K562 (cell line): ENCODE data around the gene MUC3A. TPM values are rescaled to one million over a fixed set of nuclear protein-coding genes. Genes with fewer than 3 reads are reported as not detected.

Experiments
- ATAC-seq: fragments of 200-7000 bp; cut with Tn5 transposase; 3 replicates; pipeline ENCODE4 v1.9.1; 2020; ENCODE audit warnings: moderate library complexity
- BruUV-seq: library from RNA; stranded (reverse); fragments of 400-500 nt; replicated peaks from 2 replicates; lab custom pipeline; 2021; lab: Mats Ljungman, UMichigan
- CTCF ChIA-PET: fragments of 300-600 bp; formaldehyde crosslinking; extraction: SDS; loops from one replicate; lab custom pipeline; 2021; ENCODE audit warnings: low intra/inter-chr PET ratio; lab: Yijun Ruan, JAX
- POLR2A ChIA-PET: fragments of 300-600, 350-650 bp; sonication (Branson Sonifier 250); formaldehyde crosslinking; extraction: SDS; loops from one replicate; lab custom pipeline; 2021; ENCODE audit warnings: antibody characterized with exemption, inconsistent platforms; lab: Yijun Ruan, JAX
- DNase-seq, 4 experiments: peaks; one replicate each; pipeline versions ENCODE4 v3.0.0 to v3.0.0-alpha.2; 2011 to 2018; ENCODE audit warnings: low spot score in 3 of 4, mixed read lengths in 3 of 4; ENCODE audit errors: extremely low read depth in 1 of 4
- FAIRE-seq: peaks from 2 replicates; lab custom pipeline; 2011; peaks lifted over from hg19 to GRCh38; lab: Jason Lieb, UNC
- H2AFZ ChIP-seq: 2 replicates; pipeline ENCODE4 v1.6.0; 2011; ENCODE audit warnings: low read depth, low read length, control low read depth, inconsistent platforms
- H3K27ac ChIP-seq: fragments of 200-600 bp; 3 replicates; pipeline ENCODE4 v1.8.0; 2011; ENCODE audit warnings: low read depth, mild to moderate bottlenecking, control low read depth, inconsistent platforms, low read length, moderate library complexity, mixed read lengths; ENCODE audit errors: extremely low read depth
- H3K27me3 ChIP-seq, 2 experiments: fragments of 300-600 bp in 1 of 2; 2 replicates in 1 of 2; 3 replicates in 1 of 2; pipeline versions ENCODE4 v1.6.0 to v1.8.0; 2011; ENCODE audit warnings: inconsistent platforms in 2 of 2, low read length in 2 of 2, mild to moderate bottlenecking in 1 of 2, mixed read lengths in 1 of 2, moderate library complexity in 1 of 2; ENCODE audit not compliant: control insufficient read depth in 2 of 2, insufficient read depth in 2 of 2
- H3K36me3 ChIP-seq: fragments of 300-600 bp; 3 replicates; pipeline ENCODE4 v1.8.0; 2011; ENCODE audit warnings: mild to moderate bottlenecking, low read length, inconsistent platforms; ENCODE audit not compliant: control insufficient read depth, insufficient read depth
- H3K4me1 ChIP-seq, 2 experiments: fragments of 200-600 bp in 1 of 2; replicated peaks in 1 of 2; 2 replicates in 1 of 2; 3 replicates in 1 of 2; pipeline versions ENCODE4 v1.5.1 to v1.8.0; 2011; ENCODE audit warnings: inconsistent platforms in 2 of 2, low read length in 2 of 2, mild to moderate bottlenecking in 1 of 2, mixed read lengths in 1 of 2, moderate library complexity in 1 of 2; ENCODE audit not compliant: control insufficient read depth in 2 of 2, insufficient read depth in 2 of 2
- H3K4me2 ChIP-seq: 2 replicates; pipeline ENCODE4 v1.6.1; 2011; ENCODE audit warnings: low read length, control low read depth, inconsistent platforms, mixed read lengths; ENCODE audit not compliant: insufficient read depth
- H3K4me3 ChIP-seq: fragments of 200-600 bp; sonication (generic), shearing (Covaris generic); 2 replicates; pipeline ENCODE4 v1.5.1; 2016; ENCODE audit warnings: control low read depth, inconsistent platforms
- H3K79me2 ChIP-seq: fragments of 200-600 bp; 3 replicates; pipeline ENCODE4 v1.8.0; 2011; ENCODE audit warnings: low read length, inconsistent platforms; ENCODE audit not compliant: control insufficient read depth, insufficient read depth
- H3K9ac ChIP-seq, 2 experiments: 2 replicates each; pipeline versions ENCODE4 v1.6.0 to v1.6.1; 2011; ENCODE audit warnings: low read depth in 2 of 2, low read length in 2 of 2, control low read depth in 1 of 2, inconsistent platforms in 1 of 2, mild to moderate bottlenecking in 1 of 2, mixed read lengths in 1 of 2; ENCODE audit not compliant: insufficient read depth in 1 of 2
- H3K9me1 ChIP-seq: one replicate; pipeline ENCODE4 v1.6.0; 2011; ENCODE audit warnings: inconsistent platforms, mild to moderate bottlenecking, low read length, moderate library complexity; ENCODE audit not compliant: control insufficient read depth, insufficient read depth
- H3K9me3 ChIP-seq: replicated peaks from 2 replicates; pipeline ENCODE4 v1.5.1; 2011; ENCODE audit warnings: low read depth, low read length, inconsistent platforms; ENCODE audit not compliant: control insufficient read depth, insufficient read depth
- H4K20me1 ChIP-seq: replicated peaks from 2 replicates; pipeline ENCODE4 v1.6.1; 2011; ENCODE audit warnings: low read length, inconsistent platforms, mixed read lengths; ENCODE audit not compliant: control insufficient read depth, insufficient read depth
- NR2F6 ChIP-seq: fragments of 450-650 bp; formaldehyde crosslinking; IDR thresholded peaks from 2 replicates; pipeline ENCODE4 v1.4.0; 2020; ENCODE audit warnings: mild to moderate bottlenecking
- POU5F1 ChIP-seq: fragments of 150-350 bp; IDR thresholded peaks from 2 replicates; pipeline ENCODE4 v1.6.1; 2014; ENCODE audit warnings: borderline replicate concordance, low read length, low read depth, mild to moderate bottlenecking; ENCODE audit not compliant: partially characterized antibody
- TCF7L2 ChIP-seq: fragments of 150-350 bp; IDR thresholded peaks from 2 replicates; pipeline ENCODE4 v1.6.1; 2016; ENCODE audit warnings: low read depth, mild to moderate bottlenecking, low read length, moderate library complexity
- ZNF584 ChIP-seq: fragments of 200-800 bp; sonication (Bioruptor generic); IDR thresholded peaks from 2 replicates; pipeline ENCODE4 v1.6.1; 2016; ENCODE audit warnings: low read depth, mild to moderate bottlenecking, missing genetic modification characterization, missing compliant biosample characterization
- WGBS: fragments of 100-300 bp; shearing (Covaris generic); methylation state at CpG from one replicate; pipeline ENCODE4 v1.1.6; 2016; ENCODE audit warnings: low coverage, mixed read lengths; ENCODE audit not compliant: insufficient coverage; ENCODE audit errors: missing lambda C conversion rate; 5-methylcytosine and 5-hydroxymethylcytosine counted together
- in situ Hi-C: fragments of 300-500 bp; cut with MboI; formaldehyde crosslinking; loops from 4 replicates; pipeline ENCODE4 v1.15.0; 2018; ENCODE audit warnings: inconsistent platforms, mixed read lengths
- intact Hi-C: fragments of 100-400 bp; cut with micrococcal nuclease; formaldehyde crosslinking; loops from 2 replicates; pipeline ENCODE4 v1.14.2; 2022
- polyA plus RNA-seq, 8 experiments: library from polyadenylated mRNA; depleted of rRNA in 4 of 8; stranded (reverse) in 5 of 8; unstranded in 3 of 8; fragments of >200 nt; fragmentation: Nextera tagmentation in 2 of 8; fragmentation: Illumina TruSeq in 1 of 8; extraction: Ambion mirVana in 2 of 8; extraction: Trizol in 1 of 8; gene quantifications; 2 replicates each; pipeline versions ENCODE4 v1.2.1 to v1.2.3, GENCODE V29; 2011 to 2014; ENCODE audit warnings: inconsistent platforms in 1 of 8, missing spikeins in 1 of 8
- total RNA-seq, 7 experiments: library from RNA; depleted of rRNA in 6 of 7; stranded (reverse); fragments of >200 nt in 6 of 7; fragmentation: Illumina TruSeq in 2 of 7; extraction: Trizol in 2 of 7; gene quantifications; 2 replicates each; pipeline versions ENCODE4 v1.2.1 to v1.2.3, GENCODE V29; 2011 to 2021; ENCODE audit warnings: low replicate concordance in 1 of 7
- TF ChIP-seq, protein P1 (sequence below): fragments of 250-450 bp; sonication (Bioruptor Pico); IDR thresholded peaks from 2 replicates; pipeline ENCODE4 v1.5.0; 2021; ENCODE audit warnings: mild to moderate bottlenecking, moderate library complexity
- TF ChIP-seq, protein P2 (sequence below): conservative IDR thresholded peaks from 2 replicates; pipeline ENCODE4 v1.6.1; 2011; ENCODE audit warnings: low read depth, mild to moderate bottlenecking, low read length; ENCODE audit not compliant: control insufficient read depth

Gene MUC3A
- total and polyA plus RNA-seq, 9 of the 15 experiments (the other 6 are each of a cell fraction or from before 2014, with no cell fraction given) = 0.06 to 2.2 (median 0.20) TPM; not detected in 1

DNA sequence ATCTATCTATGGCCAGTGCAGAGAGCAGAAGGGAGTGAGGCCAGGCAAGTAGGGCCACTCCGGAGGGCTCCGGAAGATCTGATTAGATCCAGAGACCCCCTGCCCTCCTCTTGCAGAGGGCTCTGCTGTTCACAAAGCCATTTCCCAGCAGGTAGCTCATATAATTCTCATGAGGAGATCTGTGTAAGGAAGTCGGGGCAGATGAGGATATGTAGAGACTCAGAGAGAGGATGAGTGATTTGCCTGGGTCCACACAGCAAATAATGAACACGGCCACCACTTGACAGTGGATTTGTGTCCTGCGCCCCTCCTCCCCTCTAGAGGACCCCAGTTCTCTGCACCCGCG is 22.6 kb downstream of the MUC3A start:
- peaks cover 9% of the 10 kb centered on the region for H4K20me1 ChIP-seq
- H3K4me1 ChIP-seq = peaks cover under 1 to 2% of the 10 kb centered on the region in 2 experiments; a peak in 2 of 5 replicates
- H3K9me3 ChIP-seq = no peaks in the 10 kb centered on the region
- intact Hi-C loops (no loop called here), in situ Hi-C loops (no loop called here)
- WGBS = 2% methylated on average over 7 of the region's 7 CpGs
- ChIA-PET CTCF (no interaction called here), POLR2A (interaction anchor here (0.8 to 0.9 kb wide), 2 partner anchors 12 to 311 kb away, joined by 3 read pairs; no protein-coding TSS in a partner anchor)
- no peaks in the 10 kb centered on the region for H3K79me2 ChIP-seq
- H3K4me3 ChIP-seq = no peak overlapping the region
- peaks cover 23 to 48% of the 10 kb centered on the region in 2 experiments for H3K27me3 ChIP-seq
- H3K4me2 ChIP-seq = no peak overlapping the region
- TF ChIP-seq, protein P1, sequence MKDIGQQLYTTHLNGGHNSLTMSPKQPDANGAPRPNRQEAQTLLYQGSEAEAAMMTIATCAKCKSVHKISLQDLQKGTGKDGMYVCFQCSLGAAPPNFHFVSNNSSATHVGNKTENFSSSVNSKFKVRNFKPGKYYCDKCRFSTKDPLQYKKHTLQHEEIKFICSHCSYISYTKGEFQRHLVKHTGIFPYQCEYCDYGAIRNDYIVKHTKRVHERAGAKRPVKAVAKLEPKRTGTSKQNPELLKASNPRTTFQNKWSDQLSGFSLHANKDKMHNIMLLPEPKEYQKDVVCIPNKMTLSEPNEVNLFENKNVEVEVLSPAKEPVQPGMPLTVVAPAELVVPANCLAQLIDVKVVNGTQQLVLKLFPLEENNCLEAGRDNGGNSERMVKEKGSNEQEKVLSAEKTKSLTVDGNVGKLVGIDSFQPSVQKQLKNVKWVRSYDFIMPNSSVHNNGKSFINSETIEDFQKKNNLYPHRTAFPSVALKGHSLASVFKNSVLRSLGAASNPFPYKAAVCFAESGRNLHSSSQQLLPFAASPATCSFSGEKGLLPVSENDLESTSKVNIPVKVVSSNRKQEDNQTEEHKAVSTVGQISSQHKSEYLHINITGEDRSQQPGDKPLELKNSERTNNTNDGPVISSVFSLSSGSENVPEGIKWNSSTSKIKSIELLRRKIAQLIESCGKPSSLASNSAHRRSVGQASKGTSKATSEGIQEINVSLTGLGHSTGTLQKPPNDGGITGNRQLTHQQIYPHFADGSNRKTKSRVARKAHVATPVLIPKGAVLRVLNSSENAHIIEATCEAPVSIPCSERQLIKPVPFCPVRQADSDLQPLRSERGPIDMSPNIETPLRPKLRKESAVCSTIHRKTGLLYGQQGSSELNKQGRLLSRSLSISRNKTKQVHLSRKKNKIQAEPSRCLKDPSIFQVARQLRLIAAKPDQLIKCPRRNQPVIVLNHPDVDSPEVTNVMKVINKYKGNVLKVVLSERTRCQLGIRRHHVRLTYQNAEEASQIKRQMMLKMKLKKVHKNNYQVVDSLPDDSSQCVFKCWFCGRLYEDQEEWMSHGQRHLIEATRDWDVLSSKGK (CRISPR knock-in tag) = no peak
- H2AFZ ChIP-seq = no peak overlapping the region
- ATAC-seq (no peak), FAIRE-seq (no peak), DNase-seq (no peak)
- no peak overlapping the region for H3K9ac ChIP-seq
- peaks cover 3% of the 10 kb centered on the region for H3K9me1 ChIP-seq
- H3K36me3 ChIP-seq = no peaks in the 10 kb centered on the region
- H3K27ac ChIP-seq = no peak overlapping the region
- BruUV-seq = no TSS peak

DNA sequence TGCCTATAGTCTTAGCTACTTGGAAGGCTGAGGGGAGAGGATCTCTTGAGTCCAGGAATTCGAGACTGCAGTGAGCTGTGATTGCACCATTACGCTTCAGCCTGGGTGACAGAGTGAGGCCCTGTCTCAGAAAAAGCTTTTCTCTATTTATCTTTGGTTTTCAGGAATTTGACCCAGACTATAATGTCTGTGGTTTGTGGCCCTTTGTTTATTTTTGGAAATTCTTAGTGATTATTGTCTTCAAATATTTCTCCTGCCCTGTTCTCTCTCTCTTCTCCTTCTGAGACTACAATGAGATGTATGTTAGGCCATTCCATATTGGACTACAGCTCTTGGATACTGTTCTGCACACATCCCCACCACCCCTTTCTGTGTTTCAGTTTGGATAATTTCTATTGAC is 24.7 kb downstream of the MUC3A start:
- in situ Hi-C loops (no loop called here), intact Hi-C loops (no loop called here)
- H4K20me1 ChIP-seq = peaks cover 4% of the 10 kb centered on the region; the same call in 1 of the 2 replicates
- H3K9ac ChIP-seq = no peak overlapping the region
- BruUV-seq = no TSS peak
- no peaks in the 10 kb centered on the region for H3K9me1 ChIP-seq
- no peak overlapping the region for H3K4me2 ChIP-seq
- POLR2A ChIA-PET = no interaction called here
- no peaks in the 10 kb centered on the region for H3K9me3 ChIP-seq
- no peaks in the 10 kb centered on the region for H3K4me1 ChIP-seq
- H3K27ac ChIP-seq = no peak overlapping the region
- H3K27me3 ChIP-seq = peaks cover 15 to 38% of the 10 kb centered on the region in 2 experiments
- no peaks in the 10 kb centered on the region for H3K36me3 ChIP-seq
- H3K4me3 ChIP-seq = no peak overlapping the region
- no peaks in the 10 kb centered on the region for H3K79me2 ChIP-seq
- FAIRE-seq (no peak), ATAC-seq (no peak), DNase-seq (no peak)
- 3% methylated on average over 2 of the region's 2 CpGs for WGBS
- CTCF ChIA-PET = no interaction called here
- no peak overlapping the region for H2AFZ ChIP-seq
- TF ChIP-seq POU5F1 = no peak
- no peak for TF ChIP-seq TCF7L2
- TF ChIP-seq, protein P2, sequence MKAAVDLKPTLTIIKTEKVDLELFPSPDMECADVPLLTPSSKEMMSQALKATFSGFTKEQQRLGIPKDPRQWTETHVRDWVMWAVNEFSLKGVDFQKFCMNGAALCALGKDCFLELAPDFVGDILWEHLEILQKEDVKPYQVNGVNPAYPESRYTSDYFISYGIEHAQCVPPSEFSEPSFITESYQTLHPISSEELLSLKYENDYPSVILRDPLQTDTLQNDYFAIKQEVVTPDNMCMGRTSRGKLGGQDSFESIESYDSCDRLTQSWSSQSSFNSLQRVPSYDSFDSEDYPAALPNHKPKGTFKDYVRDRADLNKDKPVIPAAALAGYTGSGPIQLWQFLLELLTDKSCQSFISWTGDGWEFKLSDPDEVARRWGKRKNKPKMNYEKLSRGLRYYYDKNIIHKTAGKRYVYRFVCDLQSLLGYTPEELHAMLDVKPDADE = no peak
- TF ChIP-seq, protein P1 (CRISPR knock-in tag) = no peak
- TF ChIP-seq ZNF584 (CRISPR knock-in tag) = no peak
- no peak for TF ChIP-seq NR2F6 (CRISPR knock-in tag)
